Measurements from ENCODE around the gene OGG1.

- TF ChIP-seq POLR2AphosphoS5 (IDR thresholded peaks at IDR 0.05) (no peak), EZH2 (IDR thresholded peaks at IDR 0.05; ENCODE audit: borderline replicate concordance, insufficient read depth, low read length, poor library complexity, severe bottlenecking) (no peak), CTCF (IDR thresholded peaks at IDR 0.05; ENCODE audit: poor library complexity, severe bottlenecking) (no peak)
Observed at GRCh38 chr3:9716801-9717555, 32.8 kb upstream of the OGG1 start.
